ENCODE data around the gene ANK2.

ANK2 gene

GRCh38 chr4:113157086-113157857 lies 107.8 kb downstream of the ANK2 start:
- no peak overlapping the region for H3K4me2 ChIP-seq (ENCODE audit: low read depth, low read length, poor library complexity, severe bottlenecking)
- H3K9me3 ChIP-seq (ENCODE audit: insufficient read depth, low read length) = no peaks in the 10 kb centered on the region
- H3K27ac ChIP-seq (ENCODE audit: low read depth, low read length) = no peak overlapping the region
- no peaks in the 10 kb centered on the region for H3K9me2 ChIP-seq (replicated peaks; ENCODE audit: insufficient read depth, low read length)
- no peak overlapping the region for H3K9ac ChIP-seq (ENCODE audit: low read length)
- H3K27me3 ChIP-seq (ENCODE audit: low read length) = no peaks in the 10 kb centered on the region
- H4K20me1 ChIP-seq (ENCODE audit: low read depth, low read length) = no peaks in the 10 kb centered on the region
- no peak overlapping the region for H2AFZ ChIP-seq (ENCODE audit: low read depth, low read length, severe bottlenecking)
- H3K36me3 ChIP-seq (ENCODE audit: low read length) = no peaks in the 10 kb centered on the region
- TF ChIP-seq, protein P1, sequence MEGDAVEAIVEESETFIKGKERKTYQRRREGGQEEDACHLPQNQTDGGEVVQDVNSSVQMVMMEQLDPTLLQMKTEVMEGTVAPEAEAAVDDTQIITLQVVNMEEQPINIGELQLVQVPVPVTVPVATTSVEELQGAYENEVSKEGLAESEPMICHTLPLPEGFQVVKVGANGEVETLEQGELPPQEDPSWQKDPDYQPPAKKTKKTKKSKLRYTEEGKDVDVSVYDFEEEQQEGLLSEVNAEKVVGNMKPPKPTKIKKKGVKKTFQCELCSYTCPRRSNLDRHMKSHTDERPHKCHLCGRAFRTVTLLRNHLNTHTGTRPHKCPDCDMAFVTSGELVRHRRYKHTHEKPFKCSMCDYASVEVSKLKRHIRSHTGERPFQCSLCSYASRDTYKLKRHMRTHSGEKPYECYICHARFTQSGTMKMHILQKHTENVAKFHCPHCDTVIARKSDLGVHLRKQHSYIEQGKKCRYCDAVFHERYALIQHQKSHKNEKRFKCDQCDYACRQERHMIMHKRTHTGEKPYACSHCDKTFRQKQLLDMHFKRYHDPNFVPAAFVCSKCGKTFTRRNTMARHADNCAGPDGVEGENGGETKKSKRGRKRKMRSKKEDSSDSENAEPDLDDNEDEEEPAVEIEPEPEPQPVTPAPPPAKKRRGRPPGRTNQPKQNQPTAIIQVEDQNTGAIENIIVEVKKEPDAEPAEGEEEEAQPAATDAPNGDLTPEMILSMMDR (IDR thresholded peaks at IDR 0.05; ENCODE audit: insufficient read depth, low read length, poor library complexity, severe bottlenecking) = no peak
- no peak for TF ChIP-seq EZH2phosphoT487 (conservative IDR thresholded peaks at IDR 0.05; ENCODE audit: low read length)
- no peaks in the 10 kb centered on the region for H3F3A ChIP-seq (ENCODE audit: insufficient read depth)
- H3K79me2 ChIP-seq (ENCODE audit: insufficient read depth, low read length) = no peaks in the 10 kb centered on the region
- H3K4me3 ChIP-seq (ENCODE audit: insufficient read depth, low read length, poor library complexity, severe bottlenecking) = no peak overlapping the region

DNA sequence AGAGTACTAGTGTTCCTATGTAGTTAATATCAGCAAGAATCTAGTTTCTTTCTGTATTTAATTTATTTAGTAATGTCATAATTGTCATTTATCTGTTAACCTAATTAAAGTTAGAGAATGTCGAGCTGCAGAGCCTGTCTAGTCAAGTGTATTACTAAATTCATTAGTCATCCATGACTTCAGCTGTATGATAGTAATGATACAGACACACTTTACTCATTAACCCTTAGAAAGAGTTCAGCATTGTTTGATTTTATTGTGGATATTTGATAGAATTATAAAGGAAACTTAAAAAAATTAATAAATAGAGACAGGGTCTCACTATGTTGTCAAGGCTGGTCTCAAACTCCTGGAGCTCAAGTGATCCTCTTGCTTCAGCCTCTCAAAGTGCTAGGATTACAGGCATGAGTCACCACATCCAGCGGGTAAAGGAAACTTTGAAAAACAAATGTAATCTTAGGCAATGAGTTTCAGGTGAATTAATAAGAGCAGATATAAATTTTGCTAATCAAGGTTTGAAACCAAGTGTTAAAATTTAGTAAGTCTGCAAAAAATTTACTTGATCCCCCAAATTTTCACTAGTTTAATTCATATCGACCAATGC lies 110.6 kb downstream of the ANK2 start:
- Histone ChIP-seq H3F3A (ENCODE audit: insufficient read depth) (no peaks in the 10 kb centered on the region), H3K36me3 (ENCODE audit: low read length) (no peaks in the 10 kb centered on the region), H3K79me2 (ENCODE audit: insufficient read depth, low read length) (no peaks in the 10 kb centered on the region), H3K27ac (ENCODE audit: low read depth, low read length) (no peak overlapping the region), H3K27me3 (ENCODE audit: low read length) (no peaks in the 10 kb centered on the region), H3K9me3 (ENCODE audit: insufficient read depth, low read length) (no peaks in the 10 kb centered on the region), H2AFZ (ENCODE audit: low read depth, low read length, severe bottlenecking) (no peak overlapping the region), H3K9me2 (replicated peaks; ENCODE audit: insufficient read depth, low read length) (no peaks in the 10 kb centered on the region), H3K4me2 (ENCODE audit: low read depth, low read length, poor library complexity, severe bottlenecking) (no peak overlapping the region), H3K4me3 (ENCODE audit: insufficient read depth, low read length, poor library complexity, severe bottlenecking) (no peak overlapping the region), H3K9ac (ENCODE audit: low read length) (no peak overlapping the region), H4K20me1 (ENCODE audit: low read depth, low read length) (no peaks in the 10 kb centered on the region)
- TF ChIP-seq, protein P1 (IDR thresholded peaks at IDR 0.05; ENCODE audit: insufficient read depth, low read length, poor library complexity, severe bottlenecking) = no peak
- TF ChIP-seq EZH2phosphoT487 (conservative IDR thresholded peaks at IDR 0.05; ENCODE audit: low read length) = no peak

- no peak for TF ChIP-seq EZH2phosphoT487 (conservative IDR thresholded peaks at IDR 0.05; ENCODE audit: low read length)
- TF ChIP-seq, protein P1 (IDR thresholded peaks at IDR 0.05; ENCODE audit: insufficient read depth, low read length, poor library complexity, severe bottlenecking) = no peak
Measured at GRCh38 chr4:113160548-113160947, 111.1 kb downstream of the ANK2 start.

More at GRCh38 chr4:113160548-113160947, 111.1 kb downstream of the ANK2 start:
- Histone ChIP-seq H3K4me3 (ENCODE audit: insufficient read depth, low read length, poor library complexity, severe bottlenecking) (no peak overlapping the region), H3K9me3 (ENCODE audit: insufficient read depth, low read length) (no peaks in the 10 kb centered on the region), H3K9me2 (replicated peaks; ENCODE audit: insufficient read depth, low read length) (no peaks in the 10 kb centered on the region), H3K36me3 (ENCODE audit: low read length) (no peaks in the 10 kb centered on the region), H3K27me3 (ENCODE audit: low read length) (no peaks in the 10 kb centered on the region), H3K9ac (ENCODE audit: low read length) (no peak overlapping the region), H3K79me2 (ENCODE audit: insufficient read depth, low read length) (no peaks in the 10 kb centered on the region), H4K20me1 (ENCODE audit: low read depth, low read length) (no peaks in the 10 kb centered on the region), H3K4me2 (ENCODE audit: low read depth, low read length, poor library complexity, severe bottlenecking) (no peak overlapping the region), H3F3A (ENCODE audit: insufficient read depth) (no peaks in the 10 kb centered on the region), H2AFZ (ENCODE audit: low read depth, low read length, severe bottlenecking) (no peak overlapping the region), H3K27ac (ENCODE audit: low read depth, low read length) (no peak overlapping the region)

All from SU-DHL-6 (cell line).